IMR-90 (cell line): ENCODE data around the gene GNL3. TPM values are rescaled to one million over a fixed set of nuclear protein-coding genes. Genes with fewer than 3 reads are reported as not detected.

Source experiments
- ATAC-seq: fragments of 200-7000 bp; cut with Tn5 transposase; 2 replicates; pipeline ENCODE4 v1.9.1; 2020; ENCODE audit warnings: low read depth, mild to moderate bottlenecking, moderate library complexity
- BruUV-seq: library from RNA; stranded (reverse); fragments of 400-500 nt; replicated peaks from 2 replicates; lab custom pipeline; 2021; lab: Mats Ljungman, UMichigan
- CTCF ChIA-PET: fragments of 300-600 bp; formaldehyde crosslinking; extraction: SDS; loops from one replicate; lab custom pipeline; 2021; ENCODE audit warnings: antibody characterized with exemption; lab: Yijun Ruan, JAX
- POLR2A ChIA-PET: fragments of 300-600 bp; sonication (Branson Sonifier 250); formaldehyde crosslinking; loops from one replicate; lab custom pipeline; 2022; ENCODE audit warnings: antibody characterized with exemption; ENCODE audit not compliant: unreplicated experiment; lab: Charles Lee
- DNase-seq: peaks from one replicate; pipeline ENCODE4 v3.0.0; 2013
- H2AFZ ChIP-seq: replicated peaks from 2 replicates; pipeline ENCODE3; 2013; ENCODE audit warnings: low read length, mild to moderate bottlenecking; ENCODE audit not compliant: poor library complexity
- H2AK5ac ChIP-seq: 2 replicates; pipeline ENCODE4 v1.6.1; 2013; ENCODE audit warnings: low read depth, low read length, inconsistent platforms
- H2AK9ac ChIP-seq: replicated peaks from 2 replicates; pipeline ENCODE3; 2013; ENCODE audit warnings: mild to moderate bottlenecking, low read depth, low read length, moderate library complexity; ENCODE audit not compliant: poor library complexity
- H2BK120ac ChIP-seq: 2 replicates; pipeline ENCODE4 v1.6.1; 2013; ENCODE audit warnings: low read depth, low read length, inconsistent platforms
- H2BK15ac ChIP-seq: 3 replicates; pipeline ENCODE4 v1.6.1; 2013; ENCODE audit warnings: low read depth, low read length, inconsistent platforms
- H2BK20ac ChIP-seq: 2 replicates; pipeline ENCODE4 v1.6.1; 2013; ENCODE audit warnings: low read depth, mild to moderate bottlenecking, inconsistent platforms, low read length, moderate library complexity
- H2BK5ac ChIP-seq: 2 replicates; pipeline ENCODE4 v1.6.1; 2013; ENCODE audit warnings: mild to moderate bottlenecking, low read depth, low read length, inconsistent platforms; ENCODE audit not compliant: poor library complexity, severe bottlenecking
- H3K14ac ChIP-seq: replicated peaks from 2 replicates; pipeline ENCODE4 v1.6.1; 2013; ENCODE audit warnings: low read depth, low read length, inconsistent platforms
- H3K18ac ChIP-seq: 2 replicates; pipeline ENCODE4 v1.6.1; 2013; ENCODE audit warnings: low read depth, low read length, control low read depth
- H3K23ac ChIP-seq: 2 replicates; pipeline ENCODE4 v1.6.1; 2013; ENCODE audit warnings: low read depth, low read length, inconsistent platforms
- H3K27ac ChIP-seq: 2 replicates; pipeline ENCODE4 v1.5.1; 2013; ENCODE audit warnings: mild to moderate bottlenecking, control low read depth, low read length; ENCODE audit not compliant: insufficient read depth
- H3K27me3 ChIP-seq: 2 replicates; pipeline ENCODE4 v1.6.1; 2013; ENCODE audit warnings: low read length; ENCODE audit not compliant: control insufficient read depth, insufficient read depth
- H3K36me3 ChIP-seq: 2 replicates; pipeline ENCODE4 v1.6.1; 2013; ENCODE audit warnings: low read length, mixed read lengths; ENCODE audit not compliant: control insufficient read depth, insufficient read depth
- H3K4ac ChIP-seq: 2 replicates; pipeline ENCODE4 v1.6.1; 2013; ENCODE audit warnings: low read depth, low read length, inconsistent platforms
- H3K4me1 ChIP-seq: 2 replicates; pipeline ENCODE4 v1.6.1; 2013; ENCODE audit warnings: low read length, mixed read lengths; ENCODE audit not compliant: control insufficient read depth, insufficient read depth
- H3K4me2 ChIP-seq: 2 replicates; pipeline ENCODE4 v1.6.1; 2013; ENCODE audit warnings: low read depth, mild to moderate bottlenecking, control low read depth, low read length, moderate library complexity
- H3K4me3 ChIP-seq: 2 replicates; pipeline ENCODE4 v1.5.1; 2013; ENCODE audit warnings: low read depth, mild to moderate bottlenecking, control low read depth, low read length, moderate library complexity; ENCODE audit not compliant: insufficient read depth
- H3K56ac ChIP-seq: 2 replicates; pipeline ENCODE4 v1.6.1; 2013; ENCODE audit warnings: low read length, inconsistent platforms; ENCODE audit not compliant: insufficient read depth; ENCODE audit errors: extremely low read depth
- H3K79me1 ChIP-seq, 2 experiments: 2 replicates each; pipeline ENCODE4 v1.6.1; 2013; ENCODE audit warnings: low read length in 2 of 2, inconsistent platforms in 1 of 2, low read depth in 1 of 2
- H3K9ac ChIP-seq: 2 replicates; pipeline ENCODE4 v1.6.1; 2013; ENCODE audit warnings: low read depth, low read length, control low read depth
- H3K9me1 ChIP-seq: 2 replicates; pipeline ENCODE4 v1.6.1; 2013; ENCODE audit warnings: low read length, inconsistent platforms; ENCODE audit not compliant: insufficient read depth
- H3K9me3 ChIP-seq: 2 replicates; pipeline ENCODE4 v1.6.1; 2013; ENCODE audit warnings: low read length; ENCODE audit not compliant: control insufficient read depth, insufficient read depth
- H4K20me1 ChIP-seq: 2 replicates; pipeline ENCODE4 v1.6.1; 2013; ENCODE audit warnings: low read length, inconsistent platforms; ENCODE audit not compliant: insufficient read depth
- H4K5ac ChIP-seq: 2 replicates; pipeline ENCODE4 v1.6.1; 2013; ENCODE audit warnings: mild to moderate bottlenecking, low read depth, low read length, control low read depth
- H4K8ac ChIP-seq, 2 experiments: 2 replicates each; pipeline ENCODE4 v1.6.1; 2013; ENCODE audit warnings: low read depth in 2 of 2, low read length in 2 of 2, control low read depth in 1 of 2, inconsistent platforms in 1 of 2
- H4K91ac ChIP-seq: 2 replicates; pipeline ENCODE4 v1.6.1; 2013; ENCODE audit warnings: low read depth, low read length, inconsistent platforms; ENCODE audit not compliant: insufficient read depth
- BHLHE40 ChIP-seq: fragments of 150-350 bp; IDR thresholded peaks from 2 replicates; pipeline ENCODE4 v1.6.1; 2016; ENCODE audit warnings: mild to moderate bottlenecking, low read depth, low read length
- CEBPB ChIP-seq: IDR thresholded peaks from 2 replicates; pipeline ENCODE4 v1.6.1; 2012; ENCODE audit warnings: low read depth, low read length, improper control_type of control experiment
- CHD1 ChIP-seq: IDR thresholded peaks from 2 replicates; pipeline ENCODE4 v1.6.1; 2012; ENCODE audit warnings: low read depth, low read length, improper control_type of control experiment
- FOS ChIP-seq: fragments of 150-350 bp; IDR thresholded peaks from 2 replicates; pipeline ENCODE4 v1.6.1; 2016; ENCODE audit warnings: low read depth, low read length
- MAFK ChIP-seq: IDR thresholded peaks from 2 replicates; pipeline ENCODE4 v1.6.1; 2012; ENCODE audit warnings: low read depth, low read length, improper control_type of control experiment
- MAZ ChIP-seq: IDR thresholded peaks from 2 replicates; pipeline ENCODE4 v1.6.1; 2012; ENCODE audit warnings: low read depth, mild to moderate bottlenecking, low read length, improper control_type of control experiment, moderate library complexity, borderline replicate concordance
- MXI1 ChIP-seq: IDR thresholded peaks from 2 replicates; pipeline ENCODE4 v1.6.1; 2012; ENCODE audit warnings: low read depth, mild to moderate bottlenecking, low read length, moderate library complexity, borderline replicate concordance
- NFE2L2 ChIP-seq: fragments of 150-350 bp; IDR thresholded peaks from 2 replicates; pipeline ENCODE4 v1.6.1; 2016; ENCODE audit warnings: low read depth, mild to moderate bottlenecking, low read length
- POLR2A ChIP-seq: IDR thresholded peaks from 2 replicates; pipeline ENCODE4 v1.6.1; 2012; ENCODE audit warnings: mild to moderate bottlenecking, low read depth, low read length
- RAD21 ChIP-seq: IDR thresholded peaks from 2 replicates; pipeline ENCODE4 v1.6.1; 2012; ENCODE audit warnings: low read length, improper control_type of control experiment
- RCOR1 ChIP-seq: IDR thresholded peaks from 2 replicates; pipeline ENCODE4 v1.6.1; 2012; ENCODE audit warnings: mild to moderate bottlenecking, low read length, improper control_type of control experiment; ENCODE audit not compliant: insufficient replicate concordance
- RFX5 ChIP-seq: IDR thresholded peaks from 2 replicates; pipeline ENCODE4 v1.8.0; 2012; ENCODE audit warnings: low read depth, mild to moderate bottlenecking, low read length, moderate library complexity
- SMC3 ChIP-seq: fragments of 150-350 bp; IDR thresholded peaks from 2 replicates; pipeline ENCODE4 v1.6.1; 2016; ENCODE audit warnings: low read depth, mild to moderate bottlenecking, antibody characterized with exemption, low read length, moderate library complexity
- WGBS, 2 experiments: methylation state at CpG; one replicate each; pipeline versions ENCODE4 v1.1.5 to v1.1.7; 2013; ENCODE audit warnings: missing lambda C conversion rate in 2 of 2; ENCODE audit not compliant: insufficient read length in 1 of 2; ENCODE audit errors: extremely low coverage in 2 of 2; 5-methylcytosine and 5-hydroxymethylcytosine counted together
- dilution Hi-C: fragments of 300-500 bp; cut with HindIII; formaldehyde crosslinking; loops from one replicate; pipeline ENCODE4 v1.14.3; 2018; ENCODE audit warnings: low sequenced_read_pairs; ENCODE audit not compliant: unreplicated experiment
- in situ Hi-C: fragments of 300-500 bp; cut with MboI; formaldehyde crosslinking; loops from 3 replicates; pipeline ENCODE4 v1.14.3; 2019; ENCODE audit warnings: low sequenced_read_pairs, inconsistent platforms, mixed read lengths
- intact Hi-C: fragments of 100-400 bp; cut with micrococcal nuclease; formaldehyde crosslinking; loops from 2 replicates; pipeline ENCODE4 v1.10.0; 2022
- polyA plus RNA-seq, 3 experiments: library from polyadenylated mRNA; depleted of rRNA; stranded (reverse); fragments of >200 nt; gene quantifications; 2 replicates each; pipeline ENCODE4 v1.2.3, GENCODE V29; 2012; ENCODE audit warnings: low replicate concordance in 1 of 3
- total RNA-seq: library from RNA; depleted of rRNA; stranded (reverse); fragments of >200 nt; gene quantifications from 2 replicates; pipeline ENCODE4 v1.2.3, GENCODE V29; 2012
- TF ChIP-seq, protein P1 (sequence below): fragments of 150-350 bp; IDR thresholded peaks from 2 replicates; pipeline ENCODE4 v1.6.1; 2016; ENCODE audit warnings: low read depth, mild to moderate bottlenecking, low read length, moderate library complexity, borderline replicate concordance
- TF ChIP-seq, protein P2 (sequence below): conservative IDR thresholded peaks from 2 replicates; pipeline ENCODE4 v1.5.1; 2012; ENCODE audit warnings: mild to moderate bottlenecking, low read depth, low read length, improper control_type of control experiment
- TF ChIP-seq, protein P3 (sequence below): fragments of 150-350 bp; IDR thresholded peaks from 2 replicates; pipeline ENCODE4 v1.6.1; 2017; ENCODE audit warnings: mild to moderate bottlenecking, antibody characterized with exemption, low read length, low read depth

The GNL3 gene
- total and polyA plus RNA-seq, 2 of the 4 experiments (the other 2 are of a cell fraction) = 66.0 to 90.4 TPM

DNA sequence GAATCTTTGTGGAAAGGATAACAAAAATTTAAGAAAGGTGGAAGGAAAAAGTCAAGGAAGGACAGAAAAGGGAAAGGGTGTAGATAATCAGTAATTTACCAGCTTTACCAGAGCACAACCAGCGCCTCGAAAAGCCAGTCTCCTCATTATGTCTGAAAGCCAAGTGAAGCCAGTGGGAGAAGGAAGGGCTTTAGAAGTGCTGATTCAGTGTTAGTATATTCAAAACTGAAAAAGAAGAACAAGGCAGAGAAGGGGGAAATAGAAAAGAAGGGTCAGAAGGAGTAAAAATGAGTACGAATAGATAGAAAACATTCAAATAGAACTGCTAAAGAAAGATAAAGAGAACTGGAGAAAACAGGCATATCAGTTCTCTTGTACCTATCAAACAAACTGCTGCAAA, 4.2 kb upstream of the GNL3 start:
- WGBS, 2 experiments = no CpG with 5 or more reads among the region's 3 CpGs

More for the DNA sequence above, 4.2 kb upstream of the GNL3 start:
- peaks cover 16% of the 10 kb centered on the region for H3K36me3 ChIP-seq
- no peak overlapping the region for H4K5ac ChIP-seq
- H2BK120ac ChIP-seq = no peak overlapping the region
- no peak overlapping the region for H4K91ac ChIP-seq
- DNase-seq (no peak), ATAC-seq (no peak)
- no peak overlapping the region for H3K23ac ChIP-seq
- POLR2A ChIA-PET = no interaction called here
- no peak overlapping the region for H3K9ac ChIP-seq
- dilution Hi-C loops = no loop called here
- H2AFZ ChIP-seq = no peak overlapping the region
- peaks cover 25 to 65% of the 10 kb centered on the region in 2 experiments for H3K79me1 ChIP-seq
- no peaks in the 10 kb centered on the region for H3K9me3 ChIP-seq
- no peak overlapping the region for H3K4me3 ChIP-seq
- peak overlapping the region; percentile 31 for H2BK5ac ChIP-seq
- H4K20me1 ChIP-seq = peaks cover 18% of the 10 kb centered on the region; the same call in 1 of the 2 replicates
- no peak overlapping the region for H3K56ac ChIP-seq
- BruUV-seq = no TSS peak
- H3K9me1 ChIP-seq = peaks cover 6% of the 10 kb centered on the region; the same call in 1 of the 2 replicates
- no peak overlapping the region for H3K14ac ChIP-seq
- in situ Hi-C loops = no loop called here
- no peak overlapping the region; the same call in 1 of the 2 replicates for H2AK5ac ChIP-seq
- H3K4me1 ChIP-seq = peaks cover 9% of the 10 kb centered on the region
- TF ChIP-seq MAZ = no peak
- no peak for TF ChIP-seq MXI1
- no peak for TF ChIP-seq CHD1
- no peak for TF ChIP-seq CEBPB
- TF ChIP-seq RFX5 = no peak
- TF ChIP-seq, protein P1, sequence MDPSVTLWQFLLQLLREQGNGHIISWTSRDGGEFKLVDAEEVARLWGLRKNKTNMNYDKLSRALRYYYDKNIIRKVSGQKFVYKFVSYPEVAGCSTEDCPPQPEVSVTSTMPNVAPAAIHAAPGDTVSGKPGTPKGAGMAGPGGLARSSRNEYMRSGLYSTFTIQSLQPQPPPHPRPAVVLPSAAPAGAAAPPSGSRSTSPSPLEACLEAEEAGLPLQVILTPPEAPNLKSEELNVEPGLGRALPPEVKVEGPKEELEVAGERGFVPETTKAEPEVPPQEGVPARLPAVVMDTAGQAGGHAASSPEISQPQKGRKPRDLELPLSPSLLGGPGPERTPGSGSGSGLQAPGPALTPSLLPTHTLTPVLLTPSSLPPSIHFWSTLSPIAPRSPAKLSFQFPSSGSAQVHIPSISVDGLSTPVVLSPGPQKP = no peak
- no peak for TF ChIP-seq NFE2L2
- TF ChIP-seq RCOR1 = no peak
- TF ChIP-seq, protein P2, sequence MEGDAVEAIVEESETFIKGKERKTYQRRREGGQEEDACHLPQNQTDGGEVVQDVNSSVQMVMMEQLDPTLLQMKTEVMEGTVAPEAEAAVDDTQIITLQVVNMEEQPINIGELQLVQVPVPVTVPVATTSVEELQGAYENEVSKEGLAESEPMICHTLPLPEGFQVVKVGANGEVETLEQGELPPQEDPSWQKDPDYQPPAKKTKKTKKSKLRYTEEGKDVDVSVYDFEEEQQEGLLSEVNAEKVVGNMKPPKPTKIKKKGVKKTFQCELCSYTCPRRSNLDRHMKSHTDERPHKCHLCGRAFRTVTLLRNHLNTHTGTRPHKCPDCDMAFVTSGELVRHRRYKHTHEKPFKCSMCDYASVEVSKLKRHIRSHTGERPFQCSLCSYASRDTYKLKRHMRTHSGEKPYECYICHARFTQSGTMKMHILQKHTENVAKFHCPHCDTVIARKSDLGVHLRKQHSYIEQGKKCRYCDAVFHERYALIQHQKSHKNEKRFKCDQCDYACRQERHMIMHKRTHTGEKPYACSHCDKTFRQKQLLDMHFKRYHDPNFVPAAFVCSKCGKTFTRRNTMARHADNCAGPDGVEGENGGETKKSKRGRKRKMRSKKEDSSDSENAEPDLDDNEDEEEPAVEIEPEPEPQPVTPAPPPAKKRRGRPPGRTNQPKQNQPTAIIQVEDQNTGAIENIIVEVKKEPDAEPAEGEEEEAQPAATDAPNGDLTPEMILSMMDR = no peak
- no peak for TF ChIP-seq POLR2A
- no peak for TF ChIP-seq BHLHE40
- TF ChIP-seq MAFK = no peak
- TF ChIP-seq SMC3 = no peak
- TF ChIP-seq FOS = no peak
- TF ChIP-seq, protein P3, sequence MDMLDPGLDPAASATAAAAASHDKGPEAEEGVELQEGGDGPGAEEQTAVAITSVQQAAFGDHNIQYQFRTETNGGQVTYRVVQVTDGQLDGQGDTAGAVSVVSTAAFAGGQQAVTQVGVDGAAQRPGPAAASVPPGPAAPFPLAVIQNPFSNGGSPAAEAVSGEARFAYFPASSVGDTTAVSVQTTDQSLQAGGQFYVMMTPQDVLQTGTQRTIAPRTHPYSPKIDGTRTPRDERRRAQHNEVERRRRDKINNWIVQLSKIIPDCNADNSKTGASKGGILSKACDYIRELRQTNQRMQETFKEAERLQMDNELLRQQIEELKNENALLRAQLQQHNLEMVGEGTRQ = no peak
- no peak for TF ChIP-seq RAD21
- H3K4me2 ChIP-seq = no peak overlapping the region
- H3K18ac ChIP-seq = no peak overlapping the region
- H3K27me3 ChIP-seq = no peaks in the 10 kb centered on the region
- H4K8ac ChIP-seq = no peak overlapping the region
- H3K4ac ChIP-seq = no peak overlapping the region
- H2BK20ac ChIP-seq = no peak overlapping the region
- no peak overlapping the region for H3K27ac ChIP-seq
- H2AK9ac ChIP-seq = no peak overlapping the region
- CTCF ChIA-PET = no interaction called here
- no peak overlapping the region for H2BK15ac ChIP-seq
- intact Hi-C loops = loop anchor here (5.0 kb wide), 1 partner anchor 209 kb away; no protein-coding TSS in a partner anchor
